HepG2 (cell line): ENCODE results near the gene WWC1. TPM values are rescaled to one million over a fixed set of nuclear protein-coding genes. Genes with fewer than 3 reads are reported as not detected.

ENCODE experiments used
- AFF4 ChIP-seq: sonication (generic); formaldehyde crosslinking; IDR thresholded peaks from 2 replicates; pipeline ENCODE4 v1.4.0; 2020; ENCODE audit warnings: missing genetic modification reagents
- GRHL1 ChIP-seq: sonication (generic); formaldehyde crosslinking; conservative IDR thresholded peaks from 2 replicates; pipeline ENCODE4 v1.8.0; 2022; ENCODE audit warnings: missing genetic modification reagents
- HES4 ChIP-seq: sonication (generic); formaldehyde crosslinking; IDR thresholded peaks from 2 replicates; pipeline ENCODE4 v1.9.0; 2021; ENCODE audit warnings: mild to moderate bottlenecking, missing genetic modification reagents, borderline replicate concordance
- MXI1 ChIP-seq: IDR thresholded peaks from 3 replicates; pipeline ENCODE4 v1.6.1; 2012; ENCODE audit warnings: low read depth, low read length, inconsistent platforms, borderline replicate concordance
- NFATC3 ChIP-seq: sonication (generic); formaldehyde crosslinking; IDR thresholded peaks from 2 replicates; pipeline ENCODE4 v1.5.1; 2020; ENCODE audit warnings: mild to moderate bottlenecking, missing genetic modification reagents
- PAF1 ChIP-seq: IDR thresholded peaks from 2 replicates; pipeline ENCODE4 v1.6.1; 2016; ENCODE audit warnings: missing genetic modification reagents, missing compliant biosample characterization
- PREB ChIP-seq: sonication (generic); formaldehyde crosslinking; IDR thresholded peaks from 2 replicates; pipeline ENCODE4 v1.4.0; 2020; ENCODE audit warnings: missing genetic modification reagents
- RFXANK ChIP-seq: IDR thresholded peaks from 2 replicates; pipeline ENCODE4 v1.6.1; 2016
- SETDB1 ChIP-seq: sonication (generic); formaldehyde crosslinking; IDR thresholded peaks from 2 replicates; pipeline ENCODE4 v1.5.1; 2020; ENCODE audit warnings: missing genetic modification reagents, mild to moderate bottlenecking, borderline replicate concordance
- SMAD1 ChIP-seq: sonication (generic); formaldehyde crosslinking; IDR thresholded peaks from 2 replicates; pipeline ENCODE4 v1.4.0; 2020; ENCODE audit warnings: missing genetic modification reagents, low read depth, mild to moderate bottlenecking, borderline replicate concordance
- ZFP36 ChIP-seq: fragments of 150-350 bp; IDR thresholded peaks from 2 replicates; pipeline ENCODE4 v1.6.1; 2018; ENCODE audit warnings: borderline replicate concordance, low read length, low read depth; ENCODE audit not compliant: partially characterized antibody
- ZMYM2 ChIP-seq: sonication (generic); formaldehyde crosslinking; IDR thresholded peaks from 2 replicates; pipeline ENCODE4 v1.8.0; 2022; ENCODE audit warnings: mild to moderate bottlenecking, missing genetic modification reagents
- ZNF224 ChIP-seq: sonication (generic); formaldehyde crosslinking; IDR thresholded peaks from 2 replicates; pipeline ENCODE4 v1.5.0; 2020; ENCODE audit warnings: mild to moderate bottlenecking, missing genetic modification reagents
- ZNF263 ChIP-seq: sonication (generic); formaldehyde crosslinking; IDR thresholded peaks from 2 replicates; pipeline ENCODE4 v1.4.0; 2020; ENCODE audit warnings: missing genetic modification reagents
- ZNF30 ChIP-seq: sonication (generic); formaldehyde crosslinking; IDR thresholded peaks from 2 replicates; pipeline ENCODE4 v1.5.0; 2020; ENCODE audit warnings: mild to moderate bottlenecking, missing genetic modification reagents
- ZNF557 ChIP-seq: sonication (generic); formaldehyde crosslinking; IDR thresholded peaks from 2 replicates; pipeline ENCODE4 v1.4.0; 2020; ENCODE audit warnings: missing genetic modification reagents
- ZNF724P ChIP-seq: sonication (generic); formaldehyde crosslinking; IDR thresholded peaks from 2 replicates; pipeline ENCODE4 v1.8.0; 2022; ENCODE audit warnings: missing genetic modification reagents, borderline replicate concordance
- ZNF83 ChIP-seq: sonication (generic); formaldehyde crosslinking; IDR thresholded peaks from 2 replicates; pipeline ENCODE4 v1.4.0; 2020; ENCODE audit warnings: missing genetic modification reagents, mild to moderate bottlenecking, borderline replicate concordance
- polyA plus RNA-seq, 8 experiments: library from polyadenylated mRNA; depleted of rRNA in 3 of 8; stranded (reverse) in 7 of 8; unstranded in 1 of 8; fragments of >200 nt; fragmentation: Illumina TruSeq in 4 of 8; extraction: Trizol in 4 of 8; gene quantifications; 2 replicates each; pipeline versions ENCODE4 v1.2.1 to v1.2.3, GENCODE V29; 2011 to 2016; ENCODE audit warnings: low read depth in 4 of 8, missing spikeins in 1 of 8, mixed read lengths in 1 of 8; ENCODE audit not compliant: insufficient read depth in 1 of 8
- total RNA-seq, 5 experiments: library from RNA; depleted of rRNA; stranded (reverse); fragments of >200 nt; fragmentation: Illumina TruSeq; extraction: Trizol; gene quantifications; 2 replicates each; pipeline ENCODE4 v1.2.3, GENCODE V29; 2016; ENCODE audit warnings: low read depth in 1 of 5
- TF ChIP-seq, protein P1 (sequence below): IDR thresholded peaks from 2 replicates; pipeline ENCODE4 v1.4.0; 2020; ENCODE audit warnings: mild to moderate bottlenecking, missing genetic modification reagents

The WWC1 gene
- total and polyA plus RNA-seq, 2 of the 13 experiments (the other 11 are each of a cell fraction or from before 2014, with no cell fraction given) = 8.3 to 17.9 TPM

- TF ChIP-seq GRHL1 (no peak), AFF4 (CRISPR knock-in tag) (no peak), PAF1 (no peak), ZNF557 (CRISPR knock-in tag) (no peak), SETDB1 (CRISPR knock-in tag) (no peak), SMAD1 (CRISPR knock-in tag) (no peak), HES4 (no peak), RFXANK (CRISPR knock-in tag) (no peak), ZNF263 (CRISPR knock-in tag) (peak; percentile 81), ZNF224 (CRISPR knock-in tag) (no peak), MXI1 (no peak), ZNF724P (CRISPR knock-in tag) (peak; percentile 60; the same call in 1 of the 2 replicates), ZMYM2 (no peak), ZNF83 (no peak), ZNF30 (no peak), NFATC3 (CRISPR knock-in tag) (no peak), PREB (CRISPR knock-in tag) (no peak), ZFP36 (no peak)
- TF ChIP-seq, protein P1, sequence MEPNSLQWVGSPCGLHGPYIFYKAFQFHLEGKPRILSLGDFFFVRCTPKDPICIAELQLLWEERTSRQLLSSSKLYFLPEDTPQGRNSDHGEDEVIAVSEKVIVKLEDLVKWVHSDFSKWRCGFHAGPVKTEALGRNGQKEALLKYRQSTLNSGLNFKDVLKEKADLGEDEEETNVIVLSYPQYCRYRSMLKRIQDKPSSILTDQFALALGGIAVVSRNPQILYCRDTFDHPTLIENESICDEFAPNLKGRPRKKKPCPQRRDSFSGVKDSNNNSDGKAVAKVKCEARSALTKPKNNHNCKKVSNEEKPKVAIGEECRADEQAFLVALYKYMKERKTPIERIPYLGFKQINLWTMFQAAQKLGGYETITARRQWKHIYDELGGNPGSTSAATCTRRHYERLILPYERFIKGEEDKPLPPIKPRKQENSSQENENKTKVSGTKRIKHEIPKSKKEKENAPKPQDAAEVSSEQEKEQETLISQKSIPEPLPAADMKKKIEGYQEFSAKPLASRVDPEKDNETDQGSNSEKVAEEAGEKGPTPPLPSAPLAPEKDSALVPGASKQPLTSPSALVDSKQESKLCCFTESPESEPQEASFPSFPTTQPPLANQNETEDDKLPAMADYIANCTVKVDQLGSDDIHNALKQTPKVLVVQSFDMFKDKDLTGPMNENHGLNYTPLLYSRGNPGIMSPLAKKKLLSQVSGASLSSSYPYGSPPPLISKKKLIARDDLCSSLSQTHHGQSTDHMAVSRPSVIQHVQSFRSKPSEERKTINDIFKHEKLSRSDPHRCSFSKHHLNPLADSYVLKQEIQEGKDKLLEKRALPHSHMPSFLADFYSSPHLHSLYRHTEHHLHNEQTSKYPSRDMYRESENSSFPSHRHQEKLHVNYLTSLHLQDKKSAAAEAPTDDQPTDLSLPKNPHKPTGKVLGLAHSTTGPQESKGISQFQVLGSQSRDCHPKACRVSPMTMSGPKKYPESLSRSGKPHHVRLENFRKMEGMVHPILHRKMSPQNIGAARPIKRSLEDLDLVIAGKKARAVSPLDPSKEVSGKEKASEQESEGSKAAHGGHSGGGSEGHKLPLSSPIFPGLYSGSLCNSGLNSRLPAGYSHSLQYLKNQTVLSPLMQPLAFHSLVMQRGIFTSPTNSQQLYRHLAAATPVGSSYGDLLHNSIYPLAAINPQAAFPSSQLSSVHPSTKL (CRISPR knock-in tag) = peak; percentile 39; the same call in 1 of the 2 replicates
These were observed at the start of gene WWC1 (continued) for GRCh38 chr5:168291342-168291963.
